Measurements from ENCODE around the gene COL9A1. TPM values are rescaled to one million over a fixed set of nuclear protein-coding genes. Genes with fewer than 3 reads are reported as not detected.
"Not testable (repeated sequence)": the region's sequence is repeated elsewhere in the genome, so short reads cannot be mapped to it uniquely, and the experiment has no call there.

The COL9A1 gene
- total RNA-seq, 1 donor from 2014 or later = not detected

- peaks cover 41% of the 10 kb centered on the region for H3K27me3 Mint-ChIP-seq (ENCODE audit: unreplicated experiment)
- H3K36me3 Mint-ChIP-seq (ENCODE audit: unreplicated experiment); DNase-seq (ENCODE audit: extremely low spot score, unreplicated experiment); H3K4me1 Mint-ChIP-seq (ENCODE audit: unreplicated experiment); H3K9me3 Mint-ChIP-seq (ENCODE audit: unreplicated experiment); H3K4me3 Mint-ChIP-seq (ENCODE audit: unreplicated experiment); H3K27ac Mint-ChIP-seq (ENCODE audit: unreplicated experiment): not testable (repeated sequence)
- TF ChIP-seq CTCF (IDR thresholded peaks at IDR 0.05) = peak; percentile 38
Measured at GRCh38 chr6:70308142-70308541, 5.3 kb upstream of the COL9A1 start.

- no peak for TF ChIP-seq CTCF (IDR thresholded peaks at IDR 0.05)
- Mint-ChIP-seq H3K4me3 (ENCODE audit: unreplicated experiment) (no peak overlapping the region), H3K36me3 (ENCODE audit: unreplicated experiment) (no peaks in the 10 kb centered on the region), H3K27ac (ENCODE audit: unreplicated experiment) (no peak overlapping the region), H3K27me3 (ENCODE audit: unreplicated experiment) (peaks cover 47% of the 10 kb centered on the region), H3K9me3 (ENCODE audit: unreplicated experiment) (no peaks in the 10 kb centered on the region), H3K4me1 (ENCODE audit: unreplicated experiment) (no peaks in the 10 kb centered on the region)
- no peak for DNase-seq (ENCODE audit: extremely low spot score, unreplicated experiment)
Measured at GRCh38 chr6:70307008-70307407, 4.1 kb upstream of the COL9A1 start.

- Mint-ChIP-seq H3K9me3 (ENCODE audit: unreplicated experiment) (no peaks in the 10 kb centered on the region), H3K36me3 (ENCODE audit: unreplicated experiment) (no peaks in the 10 kb centered on the region), H3K27me3 (ENCODE audit: unreplicated experiment) (peaks cover 39% of the 10 kb centered on the region), H3K4me1 (ENCODE audit: unreplicated experiment) (no peaks in the 10 kb centered on the region), H3K27ac (ENCODE audit: unreplicated experiment) (no peak overlapping the region), H3K4me3 (ENCODE audit: unreplicated experiment) (no peak overlapping the region)
- no peak for TF ChIP-seq CTCF (IDR thresholded peaks at IDR 0.05)
- DNase-seq (ENCODE audit: extremely low spot score, unreplicated experiment) = no peak
Measured at GRCh38 chr6:70304616-70305015, 1.7 kb upstream of the COL9A1 start.

- no peak for TF ChIP-seq CTCF (IDR thresholded peaks at IDR 0.05)
- no peaks in the 10 kb centered on the region for H3K36me3 Mint-ChIP-seq (ENCODE audit: unreplicated experiment)
- H3K4me1 Mint-ChIP-seq (ENCODE audit: unreplicated experiment) = no peaks in the 10 kb centered on the region
- peaks cover 21% of the 10 kb centered on the region for H3K27me3 Mint-ChIP-seq (ENCODE audit: unreplicated experiment)
- H3K27ac Mint-ChIP-seq (ENCODE audit: unreplicated experiment) = no peak overlapping the region
- no peaks in the 10 kb centered on the region for H3K9me3 Mint-ChIP-seq (ENCODE audit: unreplicated experiment)
- H3K4me3 Mint-ChIP-seq (ENCODE audit: unreplicated experiment) = no peak overlapping the region
- no peak for DNase-seq (ENCODE audit: extremely low spot score, unreplicated experiment)
Measured at GRCh38 chr6:70299456-70299855, 3.4 kb downstream of the COL9A1 start.

- H3K27ac Mint-ChIP-seq (ENCODE audit: unreplicated experiment) = no peak overlapping the region
- no peak for TF ChIP-seq CTCF (IDR thresholded peaks at IDR 0.05)
- no peaks in the 10 kb centered on the region for H3K4me1 Mint-ChIP-seq (ENCODE audit: unreplicated experiment)
- H3K9me3 Mint-ChIP-seq (ENCODE audit: unreplicated experiment) = no peaks in the 10 kb centered on the region
- H3K36me3 Mint-ChIP-seq (ENCODE audit: unreplicated experiment) = no peaks in the 10 kb centered on the region
- H3K27me3 Mint-ChIP-seq (ENCODE audit: unreplicated experiment) = peaks cover 22% of the 10 kb centered on the region
- no peak overlapping the region for H3K4me3 Mint-ChIP-seq (ENCODE audit: unreplicated experiment)
- DNase-seq (ENCODE audit: extremely low spot score, unreplicated experiment) = no peak
Measured at GRCh38 chr6:70298068-70298467, 4.8 kb downstream of the COL9A1 start.

All from osteocyte (in vitro differentiated cells).